ENCODE measurements around the gene LRRC51. TPM values are rescaled to one million over a fixed set of nuclear protein-coding genes. Genes with fewer than 3 reads are reported as not detected.

Gene LRRC51
- total RNA-seq, 4 donors from 2014 or later, result 9.1 to 10.0 (median 9.2) TPM

DNA sequence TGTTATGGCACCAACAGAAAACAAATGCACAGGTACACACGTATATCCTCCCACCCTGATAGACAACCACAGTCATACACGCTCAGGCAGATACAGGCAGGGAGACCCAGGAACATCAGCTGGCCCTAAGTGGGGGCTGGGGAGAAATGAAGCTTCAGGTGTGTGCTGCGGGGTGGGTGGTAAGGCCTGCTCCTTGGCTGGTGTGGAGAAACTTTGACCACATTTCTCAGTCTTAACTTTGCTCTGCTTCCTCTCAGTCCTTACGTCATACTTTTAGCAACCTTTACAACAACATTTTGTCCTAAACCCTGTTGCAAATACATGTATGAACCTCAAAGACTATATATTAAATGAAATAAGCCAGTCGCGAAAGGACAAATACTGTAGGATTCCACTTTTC is 38.5 kb downstream of the LRRC51 start:
- H3K4me3 ChIP-seq, result no peak overlapping the region
- intact Hi-C loops (cut with DNase I), result no loop called here
- no peaks in the 10 kb centered on the region for H3K36me3 ChIP-seq
- H3K9me3 ChIP-seq, result no peaks in the 10 kb centered on the region
- no peak overlapping the region for H3K27ac ChIP-seq (replicated peaks in 1 of 4)
- peaks cover 0 to 6% (median 0%) of the 10 kb centered on the region in 4 donors for H3K27me3 ChIP-seq
- 80% methylated on average over 6 of the region's 6 CpGs for WGBS
- no peaks in the 10 kb centered on the region for H3K4me1 ChIP-seq
- DNase-seq (ENCODE audit: extremely low spot score), result no peak
- TF ChIP-seq EP300 (IDR thresholded peaks at IDR 0.05), result no peak
- no peak for TF ChIP-seq POLR2A (IDR thresholded peaks at IDR 0.05; ENCODE audit: low read depth)

DNA sequence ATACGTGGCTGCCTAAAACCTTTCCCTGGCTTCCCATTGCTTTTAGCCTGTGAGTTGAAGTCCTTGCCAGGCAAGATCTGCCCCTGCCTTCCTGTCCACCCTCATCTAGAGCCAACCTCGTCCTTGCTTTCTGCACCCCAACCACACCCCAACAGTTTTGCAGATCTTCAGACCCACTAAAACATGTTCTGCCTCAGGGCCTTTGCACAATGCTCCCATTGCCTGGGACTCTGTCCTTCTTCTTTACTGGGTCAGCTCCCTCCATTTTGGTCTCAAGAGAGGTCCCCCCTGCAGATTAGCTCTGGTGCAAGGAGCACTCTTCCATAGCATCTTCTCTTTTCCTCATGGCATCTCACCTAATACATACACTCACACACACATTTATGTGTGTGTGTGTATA is 40.3 kb downstream of the LRRC51 start:
- H3K4me3 ChIP-seq, result no peak overlapping the region
- WGBS, result 79% methylated on average over 2 of the region's 2 CpGs
- H3K36me3 ChIP-seq, result no peaks in the 10 kb centered on the region
- DNase-seq (ENCODE audit: extremely low spot score), result no peak
- peaks cover 0 to 6% (median 0%) of the 10 kb centered on the region in 4 donors for H3K27me3 ChIP-seq
- TF ChIP-seq POLR2A (IDR thresholded peaks at IDR 0.05; ENCODE audit: low read depth) (no peak), EP300 (IDR thresholded peaks at IDR 0.05) (no peak), POLR2AphosphoS5 (IDR thresholded peaks at IDR 0.05) (no peak)
- TF ChIP-seq, protein P1, sequence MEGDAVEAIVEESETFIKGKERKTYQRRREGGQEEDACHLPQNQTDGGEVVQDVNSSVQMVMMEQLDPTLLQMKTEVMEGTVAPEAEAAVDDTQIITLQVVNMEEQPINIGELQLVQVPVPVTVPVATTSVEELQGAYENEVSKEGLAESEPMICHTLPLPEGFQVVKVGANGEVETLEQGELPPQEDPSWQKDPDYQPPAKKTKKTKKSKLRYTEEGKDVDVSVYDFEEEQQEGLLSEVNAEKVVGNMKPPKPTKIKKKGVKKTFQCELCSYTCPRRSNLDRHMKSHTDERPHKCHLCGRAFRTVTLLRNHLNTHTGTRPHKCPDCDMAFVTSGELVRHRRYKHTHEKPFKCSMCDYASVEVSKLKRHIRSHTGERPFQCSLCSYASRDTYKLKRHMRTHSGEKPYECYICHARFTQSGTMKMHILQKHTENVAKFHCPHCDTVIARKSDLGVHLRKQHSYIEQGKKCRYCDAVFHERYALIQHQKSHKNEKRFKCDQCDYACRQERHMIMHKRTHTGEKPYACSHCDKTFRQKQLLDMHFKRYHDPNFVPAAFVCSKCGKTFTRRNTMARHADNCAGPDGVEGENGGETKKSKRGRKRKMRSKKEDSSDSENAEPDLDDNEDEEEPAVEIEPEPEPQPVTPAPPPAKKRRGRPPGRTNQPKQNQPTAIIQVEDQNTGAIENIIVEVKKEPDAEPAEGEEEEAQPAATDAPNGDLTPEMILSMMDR (IDR thresholded peaks at IDR 0.05), result no peak
- H3K27ac ChIP-seq (replicated peaks in 1 of 4), result no peak overlapping the region
- no peaks in the 10 kb centered on the region for H3K9me3 ChIP-seq
- intact Hi-C loops (cut with DNase I), result no loop called here
- no peaks in the 10 kb centered on the region for H3K4me1 ChIP-seq

DNA sequence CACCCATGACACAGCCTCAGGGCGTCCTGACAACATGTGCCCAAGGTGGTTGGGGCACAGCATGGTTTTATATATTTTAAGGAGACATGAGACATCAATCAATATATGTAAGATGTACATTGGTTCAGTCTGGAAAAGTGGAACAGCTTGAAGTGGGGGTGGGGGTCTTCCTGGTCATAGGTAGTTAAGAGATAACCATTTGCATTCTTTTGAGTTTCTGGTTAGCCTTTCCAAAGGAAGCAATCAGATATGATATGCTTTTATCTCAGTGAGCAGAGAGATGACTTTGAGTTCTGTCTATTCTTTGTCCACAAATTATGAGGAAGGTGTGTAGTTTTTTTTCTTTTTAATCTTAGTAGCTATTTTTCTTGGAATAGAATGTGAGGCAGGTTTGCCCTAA is 42.0 kb downstream of the LRRC51 start:
- no peaks in the 10 kb centered on the region for H3K36me3 ChIP-seq
- H3K9me3 ChIP-seq, result no peaks in the 10 kb centered on the region
- peaks cover 0 to 6% (median 0%) of the 10 kb centered on the region in 4 donors for H3K27me3 ChIP-seq
- no peak for TF ChIP-seq POLR2A (IDR thresholded peaks at IDR 0.05; ENCODE audit: low read depth)
- 50% methylated on average over 1 of the region's 1 CpG for WGBS
- H3K4me1 ChIP-seq, result no peaks in the 10 kb centered on the region
- intact Hi-C loops (cut with DNase I), result no loop called here
- H3K27ac ChIP-seq (replicated peaks in 1 of 4), result no peak overlapping the region
- no peak for DNase-seq (ENCODE audit: extremely low spot score)
- no peak overlapping the region for H3K4me3 ChIP-seq

DNA sequence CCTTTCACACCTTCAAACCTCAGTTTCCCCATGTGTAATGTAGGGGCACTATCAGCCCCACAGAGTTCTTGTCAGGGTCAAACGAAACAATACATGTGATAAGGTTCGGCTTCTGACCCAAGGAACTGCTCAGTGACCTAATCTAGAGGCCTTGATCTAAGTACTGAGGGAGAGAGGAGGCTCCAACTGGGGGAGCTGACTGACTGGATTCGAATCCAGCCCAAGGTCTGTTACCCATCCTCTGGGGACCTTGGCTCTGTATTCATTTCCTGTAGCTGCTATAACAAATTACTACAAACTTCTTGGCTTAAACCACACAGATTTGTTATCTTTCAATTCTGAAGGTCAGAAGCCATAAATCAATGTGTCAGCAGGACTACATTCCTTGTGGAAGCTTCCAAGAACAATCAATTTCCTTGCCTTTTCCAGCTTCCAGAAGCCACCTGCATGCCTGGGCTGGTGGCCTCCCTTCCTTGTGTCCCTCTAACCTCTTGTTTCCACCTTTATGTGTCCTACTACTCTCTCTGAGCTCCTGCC is 42.5 kb downstream of the LRRC51 start:
- no peaks in the 10 kb centered on the region for H3K9me3 ChIP-seq
- DNase-seq (ENCODE audit: extremely low spot score), result no peak
- WGBS, result 79% methylated on average over 3 of the region's 3 CpGs
- H3K27me3 ChIP-seq, result peaks cover 0 to 6% (median 0%) of the 10 kb centered on the region in 4 donors
- no peak overlapping the region for H3K4me3 ChIP-seq
- no peaks in the 10 kb centered on the region for H3K36me3 ChIP-seq
- no peak overlapping the region for H3K27ac ChIP-seq (replicated peaks in 1 of 4)
- TF ChIP-seq, protein P1 (IDR thresholded peaks at IDR 0.05), result no peak
- no peak for TF ChIP-seq EP300 (IDR thresholded peaks at IDR 0.05)
- TF ChIP-seq POLR2A (IDR thresholded peaks at IDR 0.05; ENCODE audit: low read depth), result no peak
- no peak for TF ChIP-seq POLR2AphosphoS5 (IDR thresholded peaks at IDR 0.05)
- intact Hi-C loops (cut with DNase I), result no loop called here
- H3K4me1 ChIP-seq, result no peaks in the 10 kb centered on the region

DNA sequence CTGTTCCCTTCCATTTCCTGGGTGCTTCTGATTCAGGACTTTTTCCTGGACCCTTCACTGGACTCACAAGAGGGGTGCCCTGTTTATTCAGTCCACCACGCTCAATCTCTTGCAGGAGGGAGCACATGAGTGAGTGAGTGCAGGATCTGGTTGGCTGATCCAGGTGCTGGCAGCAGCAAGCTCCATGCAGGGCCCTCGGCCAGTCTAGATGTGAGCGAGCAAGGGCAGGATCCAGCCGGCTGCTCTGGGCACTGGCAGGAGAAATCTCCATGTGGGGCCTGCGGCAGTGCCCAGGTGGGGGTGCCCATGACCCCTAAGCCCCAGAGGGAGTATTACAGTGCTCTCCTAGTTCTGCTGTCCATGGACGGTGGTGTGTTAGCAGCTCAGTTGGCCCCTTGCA is 43.4 kb downstream of the LRRC51 start:
- Histone ChIP-seq H3K4me1 (no peaks in the 10 kb centered on the region), H3K36me3 (no peaks in the 10 kb centered on the region), H3K9me3 (no peaks in the 10 kb centered on the region), H3K27me3 (peaks cover 0 to 2% (median 0%) of the 10 kb centered on the region in 4 donors), H3K27ac (replicated peaks in 1 of 4) (no peak overlapping the region), H3K4me3 (no peak overlapping the region)
- TF ChIP-seq POLR2AphosphoS5 (IDR thresholded peaks at IDR 0.05), result no peak
- no peak for TF ChIP-seq EP300 (IDR thresholded peaks at IDR 0.05)
- TF ChIP-seq POLR2A (IDR thresholded peaks at IDR 0.05; ENCODE audit: low read depth), result no peak
- TF ChIP-seq, protein P1 (IDR thresholded peaks at IDR 0.05), result no peak
- DNase-seq (ENCODE audit: extremely low spot score), result no peak
- WGBS, result 96% methylated on average over 3 of the region's 6 CpGs
- intact Hi-C loops (cut with DNase I), result no loop called here

DNA sequence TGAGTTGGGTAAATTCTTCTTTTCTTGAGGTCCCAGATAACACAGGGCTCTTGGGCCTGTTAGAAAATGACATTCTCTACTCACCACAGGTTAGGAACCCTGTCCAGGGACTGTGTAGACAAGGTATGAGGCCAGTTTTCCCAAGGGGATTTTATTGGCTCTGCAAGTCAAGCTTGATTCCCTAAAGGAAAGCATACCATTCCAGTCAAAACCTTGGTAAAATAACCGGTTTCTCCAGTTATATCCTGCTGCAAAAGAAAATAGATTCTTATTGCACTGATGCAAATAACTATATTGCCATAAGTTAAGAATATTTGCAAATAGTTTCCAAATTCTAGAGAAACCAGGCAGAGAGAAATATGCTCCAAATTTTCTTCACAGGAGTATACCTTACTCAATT is 45.3 kb downstream of the LRRC51 start:
- intact Hi-C loops (cut with DNase I), result no loop called here
- WGBS, result 63% methylated on average over 1 of the region's 1 CpG
- TF ChIP-seq, protein P1 (IDR thresholded peaks at IDR 0.05), result no peak
- no peak for TF ChIP-seq POLR2AphosphoS5 (IDR thresholded peaks at IDR 0.05)
- TF ChIP-seq EP300 (IDR thresholded peaks at IDR 0.05), result no peak
- no peak for TF ChIP-seq POLR2A (IDR thresholded peaks at IDR 0.05; ENCODE audit: low read depth)
- no peak for DNase-seq (ENCODE audit: extremely low spot score)
- Histone ChIP-seq H3K27me3 (peaks cover 0 to 1% (median 0%) of the 10 kb centered on the region in 4 donors), H3K36me3 (no peaks in the 10 kb centered on the region), H3K4me1 (no peaks in the 10 kb centered on the region), H3K27ac (replicated peaks in 1 of 4) (no peak overlapping the region), H3K9me3 (no peaks in the 10 kb centered on the region), H3K4me3 (no peak overlapping the region)
